ENCODE data around the gene FIGNL2.
"Not testable (repeated sequence)": the region's sequence is repeated elsewhere in the genome, so short reads cannot be mapped to it uniquely, and the experiment has no call there.

FIGNL2 gene

DNA sequence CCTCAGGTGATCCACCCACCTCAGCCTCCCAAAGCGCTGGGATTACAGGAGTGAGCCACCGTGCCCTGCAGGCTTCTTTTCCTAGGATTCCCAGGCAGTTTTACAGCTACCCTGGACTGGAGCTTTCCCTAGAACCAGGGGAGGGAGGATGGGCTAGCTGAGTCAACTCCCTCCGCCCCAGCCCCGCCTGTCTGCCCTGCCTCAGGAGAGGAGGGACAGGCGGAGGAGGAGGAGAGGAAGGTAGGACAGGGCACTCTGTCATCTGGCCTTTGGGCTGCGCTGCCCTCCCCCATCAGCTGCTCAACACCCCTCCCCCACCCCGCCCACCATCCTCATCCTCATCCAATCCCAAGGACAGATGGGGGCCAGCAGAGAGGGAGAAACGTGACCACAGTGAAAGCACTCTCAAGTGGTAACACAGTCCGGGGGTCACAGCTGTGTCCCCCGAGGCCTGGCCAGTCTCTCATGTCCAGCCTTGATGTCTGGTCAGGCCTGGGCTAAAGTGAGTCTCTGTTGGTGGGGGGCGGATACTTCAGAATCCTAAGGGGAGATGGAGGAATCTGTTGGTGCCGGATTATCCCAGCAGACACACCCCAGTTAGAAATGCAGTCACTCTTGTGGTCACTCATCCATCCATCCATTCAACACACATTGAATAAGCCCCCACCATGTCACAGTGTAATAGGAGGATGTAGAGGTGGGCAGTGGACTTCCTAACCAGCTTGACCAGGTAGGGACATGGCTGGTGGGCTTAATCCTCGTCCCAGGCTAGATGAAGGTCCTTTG is 12.3 kb downstream of the FIGNL2 start:
- no peak for DNase-seq (ENCODE audit: low read depth)

DNA sequence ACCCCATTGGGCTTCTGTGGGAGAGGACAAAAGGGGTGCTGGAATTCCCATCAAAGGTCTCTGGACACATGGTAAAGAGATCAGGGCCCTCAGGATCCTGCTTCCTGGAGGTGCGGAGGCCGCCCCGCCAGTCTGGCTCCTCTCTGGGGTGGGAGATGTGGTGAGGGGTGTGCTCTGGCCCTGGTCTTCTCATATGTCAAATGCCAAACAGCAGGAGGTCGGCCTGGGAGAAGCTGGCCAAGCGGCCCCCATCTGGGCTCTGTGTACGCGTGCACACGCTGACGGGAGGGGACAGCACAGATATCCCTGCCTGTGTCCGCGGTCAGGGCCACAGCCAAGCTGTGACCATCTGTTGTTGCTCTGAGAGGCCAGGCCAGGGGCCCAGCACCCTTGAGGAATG is 14.1 kb downstream of the FIGNL2 start:
- no peak for DNase-seq (ENCODE audit: low read depth)

DNA sequence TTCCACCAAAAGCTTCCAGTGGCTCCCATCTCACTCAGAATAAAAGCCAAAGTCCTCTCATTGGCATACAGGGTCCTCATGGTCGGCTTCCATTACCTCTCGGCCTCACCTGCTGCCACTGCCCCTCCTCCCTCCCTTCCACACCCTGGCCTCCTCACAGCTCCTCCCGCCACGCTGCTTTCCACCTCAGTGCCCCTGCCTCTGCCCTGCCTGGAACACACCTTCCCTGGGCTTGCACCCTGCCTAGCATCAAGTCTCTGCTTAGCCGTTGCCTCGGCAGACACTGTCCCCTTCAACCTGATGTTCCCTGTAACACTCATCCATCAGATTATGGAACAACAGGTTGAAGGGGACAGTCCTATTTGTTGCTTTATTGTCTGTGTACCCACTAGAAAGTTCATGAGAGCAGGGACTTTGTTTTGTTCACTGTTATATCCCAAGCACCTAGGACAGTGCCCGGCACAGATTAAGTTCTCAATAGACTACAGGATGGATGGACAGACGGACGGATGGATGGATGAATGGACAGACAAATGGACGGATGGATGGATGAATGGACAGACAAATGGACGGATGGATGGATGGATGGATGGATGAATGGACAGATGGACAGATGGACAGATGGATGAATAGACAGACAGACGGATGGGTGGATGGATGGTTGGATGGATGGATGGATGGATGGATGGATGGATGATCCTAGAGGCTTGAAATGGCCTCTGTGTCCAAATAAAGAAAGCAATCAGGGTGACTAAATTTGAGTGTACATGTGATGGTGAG is 14.9 kb downstream of the FIGNL2 start:
- no peak for DNase-seq (ENCODE audit: low read depth)

DNA sequence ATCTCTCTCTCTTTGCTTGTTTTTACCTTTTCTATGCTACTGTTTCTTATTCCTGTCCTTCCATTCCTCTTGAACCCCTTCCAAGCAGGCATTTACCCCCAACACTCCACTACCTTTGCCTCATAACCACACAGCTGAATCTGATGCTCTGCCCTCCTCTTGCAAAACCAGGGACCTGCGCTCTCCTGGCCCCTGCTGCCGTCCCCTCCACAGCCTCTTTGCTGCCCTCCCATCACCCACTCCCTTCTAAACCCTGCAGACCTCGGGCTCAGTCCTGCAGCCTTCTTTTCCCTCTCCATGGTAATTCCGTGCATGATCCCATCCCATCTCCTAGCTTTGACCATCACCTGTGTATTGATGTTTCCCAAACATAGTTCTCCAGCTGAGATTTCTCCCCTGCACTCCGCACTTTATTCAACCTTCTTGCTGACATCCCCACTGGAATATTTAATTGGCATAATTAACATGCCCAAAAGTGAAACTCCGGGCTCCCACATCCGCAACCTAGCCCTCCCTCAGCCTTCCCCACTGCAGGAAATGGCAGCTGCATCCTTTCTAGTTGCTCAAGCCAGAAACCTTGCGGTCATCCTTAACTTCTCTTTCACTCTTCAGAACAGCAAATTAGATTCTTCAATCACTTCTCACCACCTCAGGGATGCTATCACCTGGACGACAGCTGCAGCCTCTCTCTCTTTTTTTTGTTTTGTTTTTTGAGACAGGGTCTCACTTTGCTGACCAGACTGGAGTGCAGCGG is 16.0 kb downstream of the FIGNL2 start:
- no peak for DNase-seq (ENCODE audit: low read depth)

DNA sequence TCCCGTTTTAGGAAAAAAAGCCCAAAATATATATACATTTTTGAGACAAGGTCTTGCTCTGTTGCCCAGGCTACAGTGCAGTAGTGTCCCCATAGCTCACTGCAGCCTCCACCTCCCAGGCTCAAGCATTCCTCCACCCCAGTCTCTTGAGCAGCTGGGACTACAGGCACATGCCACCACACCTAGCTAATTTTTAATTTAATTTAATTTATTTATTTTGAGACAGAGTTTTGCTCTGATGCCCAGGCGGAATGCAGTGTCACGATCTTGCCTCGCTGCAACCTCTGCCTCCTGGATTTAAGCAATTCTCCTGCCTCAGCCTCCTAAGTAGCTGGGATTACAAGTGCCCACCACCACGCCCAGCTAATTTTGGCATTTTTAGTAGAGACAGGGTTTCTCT is 16.7 kb downstream of the FIGNL2 start:
- DNase-seq (ENCODE audit: low read depth) = not testable (repeated sequence)

GRCh38 chr12:51829641-51830040 is 18.9 kb downstream of the FIGNL2 start:
- DNase-seq (ENCODE audit: low read depth) = no peak

GRCh38 chr12:51829011-51829481 is 19.5 kb downstream of the FIGNL2 start:
- no peak for DNase-seq (ENCODE audit: low read depth)

- DNase-seq (ENCODE audit: low read depth) = no peak
Measured at GRCh38 chr12:51827925-51828818, 20.3 kb downstream of the FIGNL2 start.

DNA sequence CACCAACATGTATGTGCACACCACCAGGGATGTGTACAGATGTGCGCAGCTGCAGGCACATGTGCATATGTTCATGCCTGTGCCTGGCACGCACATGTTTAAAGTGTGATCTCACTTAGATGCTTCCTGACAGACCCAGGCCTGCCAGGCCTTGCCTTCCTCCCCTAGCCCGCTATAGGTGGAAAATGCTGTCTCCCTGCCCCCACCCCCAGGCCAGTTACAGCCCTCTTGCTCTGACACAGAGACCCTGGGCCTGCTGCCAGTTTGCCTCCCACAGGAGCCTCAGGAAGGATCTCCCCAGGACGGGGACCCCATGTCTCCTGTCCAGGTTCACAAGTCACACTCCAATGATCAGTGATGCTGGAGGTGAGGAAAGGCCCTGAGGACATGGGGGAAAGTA is 21.6 kb downstream of the FIGNL2 start:
- no peak for DNase-seq (ENCODE audit: low read depth)

DNA sequence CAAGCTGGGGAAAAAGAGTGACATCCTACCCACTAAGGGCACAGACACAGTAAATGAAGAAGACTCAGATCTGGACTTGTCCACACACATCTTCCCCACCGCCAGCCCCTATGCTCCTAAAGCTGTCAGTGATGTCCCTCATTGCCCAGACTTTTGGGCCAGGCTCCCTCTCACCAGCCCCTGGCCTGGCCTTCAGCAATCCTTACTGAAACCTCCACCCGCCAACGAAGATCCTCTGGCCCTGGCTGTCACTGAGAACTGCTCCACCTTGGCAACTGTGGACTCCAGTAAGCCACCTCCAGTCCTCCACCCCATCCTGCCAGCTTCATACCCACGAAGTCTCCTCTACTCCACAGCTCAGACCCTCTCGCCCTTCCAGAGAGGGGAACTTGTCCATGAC is 23.3 kb downstream of the FIGNL2 start:
- DNase-seq (ENCODE audit: low read depth) = no peak

DNA sequence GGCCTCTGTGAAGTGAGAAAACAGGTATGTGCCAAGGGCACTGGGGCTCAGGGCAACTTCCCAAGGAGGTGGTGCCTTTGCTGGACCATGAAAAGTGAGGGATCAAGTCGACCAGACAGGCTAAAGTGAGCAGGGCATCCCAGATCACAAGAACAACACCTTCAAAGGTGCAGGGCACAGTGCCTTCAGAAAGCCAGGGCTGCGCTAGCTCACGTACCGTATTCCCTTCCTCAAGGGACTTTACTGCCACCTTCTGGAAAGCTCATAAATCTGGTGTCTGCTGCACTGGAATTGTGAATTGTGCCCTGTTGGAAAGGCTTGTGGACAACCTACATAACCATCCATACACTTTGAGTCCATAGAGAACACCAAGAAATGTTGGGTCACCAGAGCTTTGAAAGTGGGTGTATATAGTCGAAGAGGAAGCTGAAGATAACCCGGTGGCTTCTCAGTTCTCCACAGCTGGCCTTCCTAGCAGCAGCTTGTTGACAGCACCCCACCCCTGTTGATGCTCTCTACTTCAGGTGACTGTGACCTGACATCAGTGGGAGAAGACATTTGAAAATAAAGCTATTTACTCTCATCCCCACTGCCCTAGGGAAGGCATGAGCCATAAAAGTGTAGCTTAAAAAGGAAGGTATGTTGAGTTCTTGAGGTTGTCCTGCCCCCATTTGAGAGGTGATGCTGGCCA is 24.5 kb downstream of the FIGNL2 start:
- no peak for DNase-seq (ENCODE audit: low read depth)

DNA sequence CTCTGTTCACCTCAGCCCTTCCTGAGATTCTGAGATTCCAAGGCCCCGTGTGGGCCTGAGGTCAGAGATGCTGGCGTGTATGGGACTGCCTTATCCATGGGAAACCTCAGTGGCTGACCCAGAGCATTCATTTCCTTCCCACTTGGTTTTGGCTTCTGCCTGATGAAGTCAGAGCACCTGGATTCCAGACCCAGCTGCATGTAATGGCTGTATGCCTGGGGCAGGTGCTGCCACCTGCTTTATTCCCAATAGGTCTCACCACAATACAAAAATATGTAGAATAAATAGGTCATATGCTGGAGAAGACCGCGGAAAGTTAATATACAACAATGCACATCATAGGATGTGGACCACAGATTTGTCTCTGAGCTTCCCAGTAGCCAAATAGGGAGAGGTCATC is 25.6 kb downstream of the FIGNL2 start:
- no peak for DNase-seq (ENCODE audit: low read depth)

DNA sequence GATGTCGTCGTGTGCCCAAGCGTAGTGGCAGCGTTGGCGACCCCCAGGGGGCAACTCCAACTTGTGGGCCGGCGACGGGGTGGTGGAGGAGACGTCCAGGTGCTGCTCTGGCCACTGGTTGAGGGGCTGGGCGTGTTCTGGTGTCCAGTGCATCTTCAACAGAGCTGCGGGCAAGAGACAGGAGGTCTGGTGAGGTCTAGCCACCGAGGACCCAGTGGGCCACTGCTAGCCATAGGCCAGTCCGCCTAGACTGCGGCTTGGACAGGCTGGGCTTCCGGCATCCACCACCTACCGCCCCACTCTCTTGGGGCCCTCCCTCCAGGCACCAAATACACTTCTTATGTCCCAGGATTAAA is 26.3 kb downstream of the FIGNL2 start:
- no peak for DNase-seq (ENCODE audit: low read depth)

GRCh38 chr12:51821440-51822260 is 26.9 kb downstream of the FIGNL2 start:
- peak; percentile 14 for DNase-seq (ENCODE audit: low read depth)

GRCh38 chr12:51820526-51821439 is 27.7 kb downstream of the FIGNL2 start:
- DNase-seq (ENCODE audit: low read depth) = peak; percentile 67

DNA sequence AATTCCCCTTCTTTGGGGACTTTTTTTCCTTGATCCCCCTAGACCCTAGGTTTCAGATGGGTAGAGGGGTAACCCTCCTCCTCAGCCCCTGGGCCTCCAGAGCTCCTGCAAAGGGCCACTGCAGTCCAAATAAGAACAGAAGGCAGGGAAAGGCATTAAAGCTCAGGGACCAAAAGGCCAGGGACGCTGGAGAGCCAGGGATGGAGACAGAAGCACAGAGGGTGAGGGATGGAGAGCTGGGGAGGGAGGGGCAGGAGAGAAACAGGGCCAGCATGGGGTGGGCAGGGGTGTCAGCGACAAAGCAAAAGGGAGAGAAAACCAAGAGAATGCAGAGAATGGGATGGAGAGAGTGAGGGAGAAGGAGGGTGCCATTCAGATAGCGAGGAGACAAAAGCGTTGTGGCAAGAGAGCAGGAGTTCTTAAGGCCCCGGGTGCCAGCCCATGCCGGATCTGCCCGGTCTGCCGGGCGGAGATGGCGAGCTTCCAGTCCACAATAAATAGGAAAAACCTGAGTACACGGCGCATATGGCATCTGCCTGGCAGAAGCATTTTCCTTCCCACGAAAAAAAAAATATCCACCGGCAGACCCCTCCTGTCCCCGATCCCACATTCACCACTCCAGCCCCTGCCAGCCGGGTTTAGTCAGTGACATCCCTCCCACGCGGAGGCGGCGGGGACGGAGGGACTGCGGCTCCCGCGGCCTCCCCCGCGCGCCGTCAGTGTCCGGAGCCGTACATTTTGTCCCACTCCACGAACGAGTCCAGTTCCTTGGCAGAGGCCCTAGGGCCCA is 28.6 kb downstream of the FIGNL2 start:
- no peak for DNase-seq (ENCODE audit: low read depth)

- DNase-seq (ENCODE audit: low read depth) = no peak
Measured at GRCh38 chr12:51818566-51819300, 29.8 kb downstream of the FIGNL2 start.
